Upper lobe of left lung (tissue), 6 donors: ENCODE measurements around the gene ACAT2. TPM values are rescaled to one million over a fixed set of nuclear protein-coding genes. Genes with fewer than 3 reads are reported as not detected.
"Not testable (repeated sequence)": the region's sequence is repeated elsewhere in the genome, so short reads cannot be mapped to it uniquely, and the experiment has no call there.

Experiments
- ATAC-seq, 2 donors: fragments of 200-7000 bp; cut with Tn5 transposase; one replicate each; pipeline ENCODE4 v1.9.1; 2022; ENCODE audit warnings: mild to moderate bottlenecking in 2 of 2, moderate library complexity in 2 of 2; ENCODE audit not compliant: low FRiP score in 2 of 2
- DNase-seq, 2 donors: peaks; one replicate each; pipeline ENCODE4 v3.0.0-alpha.2; 2019 to 2020
- H3K27ac ChIP-seq, 4 donors: fragments of 200-600 bp; sonication (generic); one replicate each; pipeline ENCODE4 v1.5.1; 2016 to 2019
- H3K27me3 ChIP-seq, 4 donors: fragments of 200-600 bp; sonication (generic); one replicate each; pipeline ENCODE4 v1.5.1; 2017 to 2019
- H3K36me3 ChIP-seq, 4 donors: fragments of 200-600 bp; sonication (generic); one replicate each; pipeline ENCODE4 v1.5.1; 2016 to 2019
- H3K4me1 ChIP-seq, 4 donors: fragments of 200-600 bp; sonication (generic); one replicate each; pipeline ENCODE4 v1.5.1; 2018 to 2019
- H3K4me3 ChIP-seq, 4 donors: fragments of 200-600 bp; sonication (generic); one replicate each; pipeline ENCODE4 v1.5.1; 2017 to 2019; ENCODE audit warnings: mild to moderate bottlenecking in 2 of 4, moderate library complexity in 1 of 4
- H3K9me3 ChIP-seq, 4 donors: fragments of 200-600 bp; sonication (generic); one replicate each; pipeline ENCODE4 v1.5.1; 2018 to 2019
- CTCF ChIP-seq, 6 experiments: fragments of 450-650 bp in 4 of 6; fragments of 200-600 bp in 2 of 6; sonication (generic) in 2 of 6; IDR thresholded peaks; one replicate each; pipeline ENCODE4 v1.5.1; 2016 to 2019; ENCODE audit warnings: antibody characterized with exemption in 6 of 6
- EP300 ChIP-seq, 4 donors: sonication (generic); formaldehyde crosslinking; IDR thresholded peaks; one replicate each; pipeline ENCODE4 v1.5.1; 2017; ENCODE audit warnings: antibody characterized with exemption in 4 of 4, control low read depth in 2 of 4
- POLR2A ChIP-seq, 4 donors: fragments of 450-650 bp; IDR thresholded peaks; one replicate each; pipeline ENCODE4 v1.5.1; 2016 to 2017; ENCODE audit warnings: antibody characterized with exemption in 4 of 4, mild to moderate bottlenecking in 2 of 4
- POLR2AphosphoS5 ChIP-seq, 2 donors: sonication (generic); formaldehyde crosslinking; IDR thresholded peaks; one replicate each; pipeline ENCODE4 v1.5.1; 2017; ENCODE audit warnings: antibody characterized with exemption in 2 of 2
- WGBS, 2 donors: methylation state at CpG; one replicate each; pipeline ENCODE4 v1.1.5; 2017 to 2018; 5-methylcytosine and 5-hydroxymethylcytosine counted together
- total RNA-seq, 6 donors: library from RNA; depleted of rRNA in 4 of 6; stranded (reverse); fragments of >200 nt in 4 of 6; gene quantifications; one replicate each; pipeline versions ENCODE4 v1.1.0 to v1.2.1, GENCODE V29; 2016 to 2021
- donor health status: DM: no; HTN: no; CAD: no; lungs with moderate emphysema.
- donor health status: DM: no; HTN: yes; CAD: no; lungs with severe emphysema.

The ACAT2 gene
- 10 to 100 TPM in 4 of 6 donors, 1 to 10 TPM in 2; 5.2 to 62.5 (median 30.5) TPM for total RNA-seq

GRCh38 chr6:159761873-159762680, at the start of gene ACAT2:
ACAT2 (plus strand) TSS chr6:159762045; CDS start chr6:159762088, 43 bp downstream.
- Histone ChIP-seq H3K9me3 (no peaks in the 10 kb centered on the region), H3K36me3 (peaks cover 0 to 43% (median 7%) of the 10 kb centered on the region in 4 donors), H3K4me1 (peaks cover 16 to 34% (median 21%) of the 10 kb centered on the region in 4 donors), H3K27me3 (no peaks in the 10 kb centered on the region), H3K27ac (peak within 1 kb of the TSS; percentile 92 to 98 (median 96)), H3K4me3 (peak within 1 kb of the TSS; percentile 80 to 97 (median 89))
- peak; percentile 55 to 59 for TF ChIP-seq POLR2AphosphoS5 (IDR thresholded peaks at IDR 0.05)
- TF ChIP-seq CTCF (IDR thresholded peaks at IDR 0.05), result peak in 5 of 6 experiments; percentile 11 to 42 (median 35)
- peak in 1 of 4 donors; percentile 79 for TF ChIP-seq EP300 (IDR thresholded peaks at IDR 0.05)
- TF ChIP-seq POLR2A (IDR thresholded peaks at IDR 0.05), result peak in 3 of 4 donors; percentile 61 to 78 (median 73)
- peak; percentile 99 to 100 for ATAC-seq
- peak; percentile 98 for DNase-seq
- 0% methylated on average over 2 to 55 of the region's 76 CpGs for WGBS, 2 donors

- ATAC-seq, H3K27me3 ChIP-seq, H3K27ac ChIP-seq, H3K36me3 ChIP-seq, H3K9me3 ChIP-seq, DNase-seq, H3K4me3 ChIP-seq: not testable (repeated sequence)
- 89 to 90% methylated on average over 3 of the region's 3 CpGs for WGBS, 2 donors
- peaks cover 20 to 27% (median 26%) of the 10 kb centered on the region in 4 donors for H3K4me1 ChIP-seq
Observed at GRCh38 chr6:159712389-159712788, 49.5 kb upstream of the ACAT2 start.

GRCh38 chr6:159713984-159714383, 47.9 kb upstream of the ACAT2 start:
- Histone ChIP-seq H3K27me3 (no peaks in the 10 kb centered on the region), H3K27ac (no peak overlapping the region), H3K36me3 (no peaks in the 10 kb centered on the region), H3K4me1 (peaks cover 23 to 29% (median 28%) of the 10 kb centered on the region in 4 donors), H3K4me3 (no peak overlapping the region), H3K9me3 (no peaks in the 10 kb centered on the region)
- TF ChIP-seq POLR2A (IDR thresholded peaks at IDR 0.05), result no peak
- no peak for TF ChIP-seq EP300 (IDR thresholded peaks at IDR 0.05)
- TF ChIP-seq POLR2AphosphoS5 (IDR thresholded peaks at IDR 0.05), result no peak
- TF ChIP-seq CTCF (IDR thresholded peaks at IDR 0.05), result no peak
- no peak for DNase-seq
- ATAC-seq, result no peak
- 93 to 94% methylated on average over 7 of the region's 7 CpGs for WGBS, 2 donors

GRCh38 chr6:159714404-159714803, 47.4 kb upstream of the ACAT2 start:
- no peak for ATAC-seq
- TF ChIP-seq CTCF (IDR thresholded peaks at IDR 0.05), result no peak
- TF ChIP-seq EP300 (IDR thresholded peaks at IDR 0.05), result no peak
- TF ChIP-seq POLR2A (IDR thresholded peaks at IDR 0.05), result no peak
- no peak for TF ChIP-seq POLR2AphosphoS5 (IDR thresholded peaks at IDR 0.05)
- Histone ChIP-seq H3K4me1 (peaks cover 23 to 29% (median 28%) of the 10 kb centered on the region in 4 donors), H3K4me3 (no peak overlapping the region), H3K36me3 (no peaks in the 10 kb centered on the region), H3K27ac (peak overlapping the region in 2 of 4 donors; percentile 4 to 84), H3K9me3 (no peaks in the 10 kb centered on the region), H3K27me3 (no peaks in the 10 kb centered on the region)
- no peak for DNase-seq
- WGBS, 2 donors, result 76 to 93% methylated on average over 5 of the region's 5 CpGs

- TF ChIP-seq EP300 (IDR thresholded peaks at IDR 0.05), result no peak
- TF ChIP-seq POLR2A (IDR thresholded peaks at IDR 0.05), result no peak
- TF ChIP-seq POLR2AphosphoS5 (IDR thresholded peaks at IDR 0.05), result no peak
- no peak for TF ChIP-seq CTCF (IDR thresholded peaks at IDR 0.05)
- Histone ChIP-seq H3K27ac (peak overlapping the region; percentile 52 to 85 (median 78)), H3K36me3 (no peaks in the 10 kb centered on the region), H3K9me3 (no peaks in the 10 kb centered on the region), H3K4me3 (no peak overlapping the region), H3K4me1 (peaks cover 23 to 29% (median 28%) of the 10 kb centered on the region in 4 donors), H3K27me3 (no peaks in the 10 kb centered on the region)
- ATAC-seq (no peak), DNase-seq (no peak)
- WGBS, 2 donors, result 72 to 93% methylated on average over 3 of the region's 3 CpGs
Observed at GRCh38 chr6:159715166-159715565, 46.7 kb upstream of the ACAT2 start.
